SK-N-SH (cell line): ENCODE measurements around the gene NUP50.

ENCODE experiments used
- EP300 ChIP-seq, 2 experiments: IDR thresholded peaks; 2 replicates each; pipeline versions ENCODE4 v1.4.0 to v1.6.1; 2012; ENCODE audit warnings: borderline replicate concordance in 1 of 2, low read depth in 1 of 2, low read length in 1 of 2
- EZH2phosphoT487 ChIP-seq: fragments of 200-600 bp; sonication (generic); IDR thresholded peaks from 2 replicates; pipeline ENCODE4 v1.6.1; 2017; ENCODE audit warnings: low read depth, mixed run types, mild to moderate bottlenecking, antibody characterized with exemption, moderate library complexity, borderline replicate concordance
- FOSL2 ChIP-seq: IDR thresholded peaks from 2 replicates; pipeline ENCODE4 v1.4.0; 2012; ENCODE audit warnings: low read depth, mild to moderate bottlenecking, moderate library complexity, borderline replicate concordance
- FOXM1 ChIP-seq: IDR thresholded peaks from 2 replicates; pipeline ENCODE4 v1.4.0; 2012; ENCODE audit warnings: low read depth, mild to moderate bottlenecking
- GABPA ChIP-seq: IDR thresholded peaks from 2 replicates; pipeline ENCODE4 v1.4.0; 2012; ENCODE audit warnings: low read depth, mild to moderate bottlenecking
- JUND ChIP-seq: IDR thresholded peaks from 2 replicates; pipeline ENCODE4 v1.4.0; 2012
- POLR2AphosphoS5 ChIP-seq: IDR thresholded peaks from 2 replicates; pipeline ENCODE4 v1.6.1; 2012; ENCODE audit warnings: low read depth, low read length
- TEAD4 ChIP-seq: IDR thresholded peaks from 2 replicates; pipeline ENCODE4 v1.4.0; 2012; ENCODE audit warnings: mild to moderate bottlenecking, borderline replicate concordance; ENCODE audit not compliant: insufficient read depth
- YY1 ChIP-seq: IDR thresholded peaks from 2 replicates; pipeline ENCODE4 v1.4.0; 2012; ENCODE audit warnings: low read depth, mild to moderate bottlenecking
- TF ChIP-seq, protein P1 (sequence below): fragments of 200-600 bp; sonication (generic); IDR thresholded peaks from 2 replicates; pipeline ENCODE4 v1.6.1; 2017; ENCODE audit warnings: antibody characterized with exemption, mild to moderate bottlenecking, moderate library complexity
- TF ChIP-seq, protein P2 (sequence below): IDR thresholded peaks from 2 replicates; pipeline ENCODE4 v1.4.0; 2012; ENCODE audit warnings: low read depth, borderline replicate concordance
- TF ChIP-seq, protein P3 (sequence below): IDR thresholded peaks from 2 replicates; pipeline ENCODE4 v1.6.1; 2012; ENCODE audit warnings: mild to moderate bottlenecking, low read depth, low read length, moderate library complexity
- TF ChIP-seq, protein P4 (sequence below): IDR thresholded peaks from 2 replicates; pipeline ENCODE4 v1.4.0; 2012; ENCODE audit warnings: low read depth
- TF ChIP-seq, protein P5 (sequence below): IDR thresholded peaks from 2 replicates; pipeline ENCODE4; 2012

DNA sequence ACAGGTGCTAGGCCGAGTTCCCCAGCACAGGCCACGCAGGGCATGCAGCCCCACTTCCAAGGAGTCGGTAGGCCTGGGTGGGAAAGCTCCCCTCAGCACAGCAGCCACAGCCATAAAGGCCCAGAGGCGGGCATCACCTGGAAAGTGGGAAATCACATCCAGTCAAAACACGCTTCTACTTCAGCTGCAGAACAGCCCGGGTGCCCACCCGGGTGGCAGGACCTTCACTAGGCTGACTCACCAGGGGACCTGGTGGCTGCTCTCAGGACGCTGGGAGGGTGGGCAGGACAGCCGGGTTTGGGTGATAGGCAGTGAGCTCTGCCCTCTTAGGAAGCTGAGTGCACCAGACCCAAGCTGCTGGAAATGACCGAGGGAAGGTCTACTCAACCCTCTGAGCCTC is 69.7 kb downstream of the NUP50 start:
- TF ChIP-seq, protein P1, sequence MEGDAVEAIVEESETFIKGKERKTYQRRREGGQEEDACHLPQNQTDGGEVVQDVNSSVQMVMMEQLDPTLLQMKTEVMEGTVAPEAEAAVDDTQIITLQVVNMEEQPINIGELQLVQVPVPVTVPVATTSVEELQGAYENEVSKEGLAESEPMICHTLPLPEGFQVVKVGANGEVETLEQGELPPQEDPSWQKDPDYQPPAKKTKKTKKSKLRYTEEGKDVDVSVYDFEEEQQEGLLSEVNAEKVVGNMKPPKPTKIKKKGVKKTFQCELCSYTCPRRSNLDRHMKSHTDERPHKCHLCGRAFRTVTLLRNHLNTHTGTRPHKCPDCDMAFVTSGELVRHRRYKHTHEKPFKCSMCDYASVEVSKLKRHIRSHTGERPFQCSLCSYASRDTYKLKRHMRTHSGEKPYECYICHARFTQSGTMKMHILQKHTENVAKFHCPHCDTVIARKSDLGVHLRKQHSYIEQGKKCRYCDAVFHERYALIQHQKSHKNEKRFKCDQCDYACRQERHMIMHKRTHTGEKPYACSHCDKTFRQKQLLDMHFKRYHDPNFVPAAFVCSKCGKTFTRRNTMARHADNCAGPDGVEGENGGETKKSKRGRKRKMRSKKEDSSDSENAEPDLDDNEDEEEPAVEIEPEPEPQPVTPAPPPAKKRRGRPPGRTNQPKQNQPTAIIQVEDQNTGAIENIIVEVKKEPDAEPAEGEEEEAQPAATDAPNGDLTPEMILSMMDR, result no peak
- TF ChIP-seq, protein P2, sequence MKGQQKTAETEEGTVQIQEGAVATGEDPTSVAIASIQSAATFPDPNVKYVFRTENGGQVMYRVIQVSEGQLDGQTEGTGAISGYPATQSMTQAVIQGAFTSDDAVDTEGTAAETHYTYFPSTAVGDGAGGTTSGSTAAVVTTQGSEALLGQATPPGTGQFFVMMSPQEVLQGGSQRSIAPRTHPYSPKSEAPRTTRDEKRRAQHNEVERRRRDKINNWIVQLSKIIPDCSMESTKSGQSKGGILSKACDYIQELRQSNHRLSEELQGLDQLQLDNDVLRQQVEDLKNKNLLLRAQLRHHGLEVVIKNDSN, result no peak
- TF ChIP-seq YY1 (no peak), POLR2AphosphoS5 (no peak), FOSL2 (no peak), FOXM1 (no peak), GABPA (no peak), JUND (no peak), EZH2phosphoT487 (no peak), EP300 (IDR thresholded peaks at IDR 0.05; ENCODE audit: borderline replicate concordance in 1 of 2, low read depth in 1 of 2, low read length in 1 of 2) (no peak), TEAD4 (no peak)
- TF ChIP-seq, protein P3, sequence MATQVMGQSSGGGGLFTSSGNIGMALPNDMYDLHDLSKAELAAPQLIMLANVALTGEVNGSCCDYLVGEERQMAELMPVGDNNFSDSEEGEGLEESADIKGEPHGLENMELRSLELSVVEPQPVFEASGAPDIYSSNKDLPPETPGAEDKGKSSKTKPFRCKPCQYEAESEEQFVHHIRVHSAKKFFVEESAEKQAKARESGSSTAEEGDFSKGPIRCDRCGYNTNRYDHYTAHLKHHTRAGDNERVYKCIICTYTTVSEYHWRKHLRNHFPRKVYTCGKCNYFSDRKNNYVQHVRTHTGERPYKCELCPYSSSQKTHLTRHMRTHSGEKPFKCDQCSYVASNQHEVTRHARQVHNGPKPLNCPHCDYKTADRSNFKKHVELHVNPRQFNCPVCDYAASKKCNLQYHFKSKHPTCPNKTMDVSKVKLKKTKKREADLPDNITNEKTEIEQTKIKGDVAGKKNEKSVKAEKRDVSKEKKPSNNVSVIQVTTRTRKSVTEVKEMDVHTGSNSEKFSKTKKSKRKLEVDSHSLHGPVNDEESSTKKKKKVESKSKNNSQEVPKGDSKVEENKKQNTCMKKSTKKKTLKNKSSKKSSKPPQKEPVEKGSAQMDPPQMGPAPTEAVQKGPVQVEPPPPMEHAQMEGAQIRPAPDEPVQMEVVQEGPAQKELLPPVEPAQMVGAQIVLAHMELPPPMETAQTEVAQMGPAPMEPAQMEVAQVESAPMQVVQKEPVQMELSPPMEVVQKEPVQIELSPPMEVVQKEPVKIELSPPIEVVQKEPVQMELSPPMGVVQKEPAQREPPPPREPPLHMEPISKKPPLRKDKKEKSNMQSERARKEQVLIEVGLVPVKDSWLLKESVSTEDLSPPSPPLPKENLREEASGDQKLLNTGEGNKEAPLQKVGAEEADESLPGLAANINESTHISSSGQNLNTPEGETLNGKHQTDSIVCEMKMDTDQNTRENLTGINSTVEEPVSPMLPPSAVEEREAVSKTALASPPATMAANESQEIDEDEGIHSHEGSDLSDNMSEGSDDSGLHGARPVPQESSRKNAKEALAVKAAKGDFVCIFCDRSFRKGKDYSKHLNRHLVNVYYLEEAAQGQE, result no peak
- TF ChIP-seq, protein P4, sequence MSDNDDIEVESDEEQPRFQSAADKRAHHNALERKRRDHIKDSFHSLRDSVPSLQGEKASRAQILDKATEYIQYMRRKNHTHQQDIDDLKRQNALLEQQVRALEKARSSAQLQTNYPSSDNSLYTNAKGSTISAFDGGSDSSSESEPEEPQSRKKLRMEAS, result no peak
- TF ChIP-seq, protein P5, sequence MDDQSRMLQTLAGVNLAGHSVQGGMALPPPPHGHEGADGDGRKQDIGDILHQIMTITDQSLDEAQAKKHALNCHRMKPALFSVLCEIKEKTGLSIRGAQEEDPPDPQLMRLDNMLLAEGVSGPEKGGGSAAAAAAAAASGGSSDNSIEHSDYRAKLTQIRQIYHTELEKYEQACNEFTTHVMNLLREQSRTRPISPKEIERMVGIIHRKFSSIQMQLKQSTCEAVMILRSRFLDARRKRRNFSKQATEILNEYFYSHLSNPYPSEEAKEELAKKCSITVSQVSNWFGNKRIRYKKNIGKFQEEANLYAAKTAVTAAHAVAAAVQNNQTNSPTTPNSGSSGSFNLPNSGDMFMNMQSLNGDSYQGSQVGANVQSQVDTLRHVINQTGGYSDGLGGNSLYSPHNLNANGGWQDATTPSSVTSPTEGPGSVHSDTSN, result no peak
